Body of pancreas (tissue), 4 donors: ENCODE measurements around the gene C6orf15.

Experiments used
- POLR2A ChIP-seq, 3 donors: fragments of 450-650 bp; IDR thresholded peaks; one replicate each; pipeline ENCODE4 v1.6.1; 2016; ENCODE audit warnings: antibody characterized with exemption in 3 of 3, mild to moderate bottlenecking in 2 of 3
- TF ChIP-seq, protein P1 (sequence below), 7 experiments: fragments of 450-650 bp in 4 of 7; fragments of 200-600 bp in 3 of 7; sonication (generic) in 3 of 7; IDR thresholded peaks; one replicate each; pipeline ENCODE4 v1.5.1; 2016 to 2019; ENCODE audit warnings: antibody characterized with exemption in 7 of 7

DNA sequence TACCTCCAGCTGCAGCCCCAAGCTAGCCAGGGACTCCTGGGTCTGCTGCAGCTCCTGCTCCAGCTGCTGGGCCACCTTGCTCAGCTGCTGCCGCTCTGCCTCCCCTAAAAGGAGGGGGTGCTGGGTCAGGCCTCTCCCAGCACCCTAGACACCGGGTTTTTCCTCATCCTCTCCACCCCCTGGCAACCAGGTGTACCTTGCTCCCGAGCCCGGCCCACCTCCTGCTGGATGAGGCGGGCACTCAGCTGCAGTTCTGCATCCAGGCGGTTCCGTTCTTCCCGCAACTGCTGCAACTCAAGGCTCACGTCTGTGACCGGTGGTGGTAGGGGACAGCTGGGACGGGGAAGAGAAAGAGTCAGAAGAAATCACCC, 32.6 kb upstream of the C6orf15 start:
- TF ChIP-seq, protein P1, sequence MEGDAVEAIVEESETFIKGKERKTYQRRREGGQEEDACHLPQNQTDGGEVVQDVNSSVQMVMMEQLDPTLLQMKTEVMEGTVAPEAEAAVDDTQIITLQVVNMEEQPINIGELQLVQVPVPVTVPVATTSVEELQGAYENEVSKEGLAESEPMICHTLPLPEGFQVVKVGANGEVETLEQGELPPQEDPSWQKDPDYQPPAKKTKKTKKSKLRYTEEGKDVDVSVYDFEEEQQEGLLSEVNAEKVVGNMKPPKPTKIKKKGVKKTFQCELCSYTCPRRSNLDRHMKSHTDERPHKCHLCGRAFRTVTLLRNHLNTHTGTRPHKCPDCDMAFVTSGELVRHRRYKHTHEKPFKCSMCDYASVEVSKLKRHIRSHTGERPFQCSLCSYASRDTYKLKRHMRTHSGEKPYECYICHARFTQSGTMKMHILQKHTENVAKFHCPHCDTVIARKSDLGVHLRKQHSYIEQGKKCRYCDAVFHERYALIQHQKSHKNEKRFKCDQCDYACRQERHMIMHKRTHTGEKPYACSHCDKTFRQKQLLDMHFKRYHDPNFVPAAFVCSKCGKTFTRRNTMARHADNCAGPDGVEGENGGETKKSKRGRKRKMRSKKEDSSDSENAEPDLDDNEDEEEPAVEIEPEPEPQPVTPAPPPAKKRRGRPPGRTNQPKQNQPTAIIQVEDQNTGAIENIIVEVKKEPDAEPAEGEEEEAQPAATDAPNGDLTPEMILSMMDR (IDR thresholded peaks at IDR 0.05) = no peak
- no peak for TF ChIP-seq POLR2A (IDR thresholded peaks at IDR 0.05)
